Mesendoderm (in vitro differentiated cells): ENCODE measurements around the gene FAM81B. TPM values are rescaled to one million over a fixed set of nuclear protein-coding genes. Genes with fewer than 3 reads are reported as not detected.
A peak's percentile ranks its signal among the peaks of the same experiment; 100 is the strongest.
"Not testable (repeated sequence)": the region's sequence is repeated elsewhere in the genome, so short reads cannot be mapped to it uniquely, and the experiment has no call there.

ENCODE experiments used
- DNase-seq: peaks from one replicate; pipeline ENCODE4 v3.0.0; 2013
- H2AK5ac ChIP-seq: 2 replicates; pipeline ENCODE4 v1.6.1; 2013; ENCODE audit warnings: low read length, inconsistent platforms
- H2BK120ac ChIP-seq: 2 replicates; pipeline ENCODE4 v1.6.1; 2013; ENCODE audit warnings: low read depth, mild to moderate bottlenecking, low read length, moderate library complexity, mixed read lengths
- H2BK15ac ChIP-seq: replicated peaks from 2 replicates; pipeline ENCODE4 v1.6.1; 2013; ENCODE audit warnings: low read depth, mild to moderate bottlenecking, moderate library complexity
- H2BK5ac ChIP-seq: 2 replicates; pipeline ENCODE4 v1.6.1; 2013; ENCODE audit warnings: low read length, inconsistent platforms
- H3K18ac ChIP-seq: 2 replicates; pipeline ENCODE4 v1.6.1; 2013; ENCODE audit warnings: mild to moderate bottlenecking, low read length, mixed read lengths
- H3K23ac ChIP-seq: one replicate; pipeline ENCODE4 v1.6.1; 2013; ENCODE audit warnings: low read length
- H3K27ac ChIP-seq: 2 replicates; pipeline ENCODE4 v1.5.1; 2013; ENCODE audit warnings: low read depth, mild to moderate bottlenecking, inconsistent platforms, low read length, moderate library complexity
- H3K27me3 ChIP-seq: 2 replicates; pipeline ENCODE4 v1.6.1; 2013; ENCODE audit warnings: low read length, control low read depth, mild to moderate bottlenecking, inconsistent platforms; ENCODE audit not compliant: insufficient read depth, poor library complexity
- H3K36me3 ChIP-seq: 2 replicates; pipeline ENCODE4 v1.6.1; 2013; ENCODE audit warnings: low read length, inconsistent platforms; ENCODE audit not compliant: control insufficient read depth, insufficient read depth
- H3K4ac ChIP-seq: one replicate; pipeline ENCODE4 v1.6.1; 2013; ENCODE audit warnings: low read depth, mild to moderate bottlenecking, low read length, moderate library complexity
- H3K4me1 ChIP-seq: 2 replicates; pipeline ENCODE4 v1.6.1; 2013; ENCODE audit warnings: low read depth, low read length, inconsistent platforms; ENCODE audit not compliant: control insufficient read depth
- H3K4me2 ChIP-seq: 2 replicates; pipeline ENCODE4 v1.6.1; 2013; ENCODE audit warnings: low read length
- H3K4me3 ChIP-seq: 2 replicates; pipeline ENCODE4 v1.5.1; 2013; ENCODE audit warnings: mild to moderate bottlenecking, low read length
- H3K56ac ChIP-seq: one replicate; pipeline ENCODE4 v1.6.1; 2013; ENCODE audit warnings: low read length
- H3K79me1 ChIP-seq: 2 replicates; pipeline ENCODE4 v1.6.1; 2013; ENCODE audit warnings: low read length, inconsistent platforms
- H3K79me2 ChIP-seq: 2 replicates; pipeline ENCODE4 v1.6.1; 2013; ENCODE audit warnings: mild to moderate bottlenecking, low read length; ENCODE audit not compliant: control insufficient read depth, insufficient read depth
- H3K9ac ChIP-seq: 2 replicates; pipeline ENCODE4 v1.6.1; 2013; ENCODE audit warnings: low read length, inconsistent platforms
- H4K5ac ChIP-seq: one replicate; pipeline ENCODE4 v1.6.1; 2013; ENCODE audit warnings: low read length
- H4K8ac ChIP-seq: one replicate; pipeline ENCODE4 v1.6.1; 2013; ENCODE audit warnings: low read depth, mild to moderate bottlenecking, control low read depth, low read length, moderate library complexity
- WGBS: extraction: QIAGEN DNeasy Blood & Tissue Kit; methylation state at CpG from one replicate; pipeline ENCODE4 v1.1.7; 2013; ENCODE audit warnings: low lambda C conversion rate, missing lambda C conversion rate; ENCODE audit not compliant: insufficient coverage; ENCODE audit errors: extremely low coverage; 5-methylcytosine and 5-hydroxymethylcytosine counted together
- polyA plus RNA-seq, 2 experiments: library from polyadenylated mRNA; stranded (reverse); fragments of 200-250 nt; gene quantifications; one replicate each; pipeline ENCODE4 v1.2.3, GENCODE V29; 2013

The FAM81B gene
- 0.08 TPM for polyA plus RNA-seq (2013, experiment 1 of 2)
- 0.06 TPM for polyA plus RNA-seq (2013, experiment 2 of 2)

DNA sequence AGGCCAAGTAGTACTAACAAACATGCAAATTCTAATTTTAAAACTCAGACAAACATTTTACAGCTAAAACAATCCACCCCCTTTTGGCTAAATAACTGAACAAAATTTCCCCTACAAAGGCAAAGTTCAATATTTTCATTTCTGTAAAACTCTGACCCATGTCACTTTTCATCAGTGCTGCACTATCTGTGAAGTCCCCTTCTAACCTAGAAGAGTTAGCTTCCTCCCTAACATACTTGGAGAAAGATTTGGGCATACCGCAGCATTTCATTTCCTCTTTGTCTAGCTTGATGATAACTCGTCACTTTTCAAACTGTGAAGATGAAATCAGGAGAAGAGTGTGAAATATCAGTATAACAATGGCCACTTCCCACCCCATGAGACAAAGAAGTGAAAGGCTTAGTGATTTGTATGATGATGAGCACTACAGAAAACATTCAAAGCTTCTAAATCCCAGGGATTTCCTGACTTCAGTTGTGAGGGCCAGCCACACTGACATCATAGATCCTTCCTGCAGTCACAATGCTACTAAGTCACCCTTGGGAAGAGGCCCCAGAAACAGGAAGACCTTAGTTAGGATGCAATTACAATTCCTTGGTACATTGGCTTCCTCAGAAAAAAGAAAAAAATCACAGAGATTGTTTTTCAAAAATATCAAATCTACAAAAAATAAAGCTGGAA lies at the start of gene FAM81B:
TSS of gene FAM81B (plus strand) at position 555 of the 681 bp plus-strand sequence. CDS start at position 579, 24 bp downstream.
- no peak within 1 kb of the TSS for H3K27ac ChIP-seq
- H3K4me1 ChIP-seq, result no peaks in the 10 kb centered on the region

GRCh38 chr5:95341444-95341843 lies 49.7 kb upstream of the FAM81B start:
- H4K8ac ChIP-seq, H3K9ac ChIP-seq, H2BK15ac ChIP-seq, H3K23ac ChIP-seq, H3K27ac ChIP-seq, H2BK120ac ChIP-seq, H3K27me3 ChIP-seq, DNase-seq, H4K5ac ChIP-seq, H2AK5ac ChIP-seq, H3K79me2 ChIP-seq, H3K4ac ChIP-seq, H3K4me1 ChIP-seq, H3K36me3 ChIP-seq, H3K18ac ChIP-seq, H3K79me1 ChIP-seq, H3K4me3 ChIP-seq, H2BK5ac ChIP-seq, H3K56ac ChIP-seq, H3K4me2 ChIP-seq: not testable (repeated sequence)
- no CpG with 5 or more reads among the region's 2 CpGs for WGBS

More for the DNA sequence above, at the start of gene FAM81B:
- Histone ChIP-seq H4K8ac (no peak within 1 kb of the TSS), H3K4me3 (no peak within 1 kb of the TSS), H2BK120ac (no peak within 1 kb of the TSS), H3K79me2 (no peaks in the 10 kb centered on the region), H2BK15ac (no peak within 1 kb of the TSS), H3K4ac (no peak within 1 kb of the TSS), H3K27me3 (no peaks in the 10 kb centered on the region), H4K5ac (no peak within 1 kb of the TSS), H2AK5ac (no peak within 1 kb of the TSS), H3K18ac (no peak within 1 kb of the TSS), H3K56ac (no peak within 1 kb of the TSS), H3K23ac (no peak within 1 kb of the TSS), H3K4me2 (no peak within 1 kb of the TSS), H3K36me3 (no peaks in the 10 kb centered on the region), H2BK5ac (no peak within 1 kb of the TSS), H3K9ac (no peak within 1 kb of the TSS), H3K79me1 (no peaks in the 10 kb centered on the region)
- no CpG with 5 or more reads among the region's 2 CpGs for WGBS
- peak; percentile 71 for DNase-seq

GRCh38 chr5:95347506-95348120 lies 43.6 kb upstream of the FAM81B start:
- H2AK5ac ChIP-seq, result no peak overlapping the region
- no peak overlapping the region for H3K18ac ChIP-seq
- no peak overlapping the region for H3K4ac ChIP-seq
- no peaks in the 10 kb centered on the region for H3K79me2 ChIP-seq
- H3K56ac ChIP-seq, result no peak overlapping the region
- H2BK120ac ChIP-seq, result no peak overlapping the region
- H3K4me1 ChIP-seq, result no peaks in the 10 kb centered on the region
- no peak overlapping the region for H3K27ac ChIP-seq
- H2BK5ac ChIP-seq, result no peak overlapping the region
- no peak overlapping the region for H2BK15ac ChIP-seq
- H3K4me2 ChIP-seq, result no peak overlapping the region
- no peaks in the 10 kb centered on the region for H3K36me3 ChIP-seq
- no peak overlapping the region for H3K23ac ChIP-seq
- no peak overlapping the region for H4K5ac ChIP-seq
- no peak for DNase-seq
- no CpG with 5 or more reads among the region's 4 CpGs for WGBS
- no peak overlapping the region for H3K9ac ChIP-seq
- no peaks in the 10 kb centered on the region for H3K27me3 ChIP-seq
- no peaks in the 10 kb centered on the region for H3K79me1 ChIP-seq
- H4K8ac ChIP-seq, result no peak overlapping the region
- no peak overlapping the region for H3K4me3 ChIP-seq

DNA sequence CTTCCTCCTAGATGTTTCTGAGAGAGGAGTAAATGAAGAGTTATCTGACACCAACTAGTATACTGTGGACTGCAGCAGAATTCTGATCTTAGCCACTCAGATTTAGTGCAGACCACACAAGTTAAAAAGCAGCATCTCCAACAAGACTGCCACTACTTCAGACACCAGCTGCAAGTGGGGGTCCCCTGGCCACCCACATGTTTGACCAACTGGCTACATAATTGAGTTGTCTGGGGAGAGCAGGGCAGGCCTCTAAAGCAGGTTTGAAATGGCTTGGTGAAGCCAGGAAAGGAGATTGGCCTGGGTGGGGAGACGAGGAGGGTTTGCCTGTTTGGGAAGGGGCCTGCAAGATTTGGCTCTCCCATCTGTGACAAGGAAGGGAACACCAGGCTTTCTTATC lies 40.5 kb upstream of the FAM81B start:
- Histone ChIP-seq H3K4me3 (no peak overlapping the region), H2BK15ac (no peak overlapping the region), H3K18ac (no peak overlapping the region), H3K9ac (no peak overlapping the region), H3K36me3 (no peaks in the 10 kb centered on the region), H4K5ac (no peak overlapping the region), H2BK120ac (no peak overlapping the region), H3K4ac (no peak overlapping the region), H3K27me3 (no peaks in the 10 kb centered on the region), H3K4me2 (no peak overlapping the region), H3K4me1 (no peaks in the 10 kb centered on the region), H2BK5ac (no peak overlapping the region), H3K56ac (no peak overlapping the region), H3K23ac (no peak overlapping the region), H3K79me2 (no peaks in the 10 kb centered on the region), H4K8ac (no peak overlapping the region), H3K79me1 (no peaks in the 10 kb centered on the region), H3K27ac (no peak overlapping the region), H2AK5ac (no peak overlapping the region)
- no peak for DNase-seq
- no CpG with 5 or more reads among the region's 1 CpG for WGBS

DNA sequence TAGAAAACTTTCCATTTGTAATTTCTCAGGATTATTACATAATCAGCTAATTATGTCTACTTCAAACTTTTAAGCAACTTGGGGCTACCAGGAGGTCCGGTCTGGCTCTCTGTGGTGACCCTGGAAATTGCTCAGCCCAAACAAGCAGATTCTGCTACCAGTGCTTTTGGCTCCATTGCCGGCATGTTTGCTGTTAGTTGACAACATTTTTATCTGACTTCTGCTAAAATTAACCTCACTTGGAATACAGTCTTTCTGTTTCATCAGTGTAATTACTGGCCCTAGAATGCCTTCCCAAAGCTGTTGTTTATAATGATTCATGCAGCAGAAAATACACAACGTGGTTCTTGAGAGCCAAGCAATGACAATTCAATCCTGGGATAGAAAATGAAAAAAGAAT lies 38.5 kb upstream of the FAM81B start:
- Histone ChIP-seq H3K4me3 (no peak overlapping the region), H3K79me1 (no peaks in the 10 kb centered on the region), H3K79me2 (no peaks in the 10 kb centered on the region), H3K27me3 (no peaks in the 10 kb centered on the region), H2AK5ac (no peak overlapping the region), H3K4ac (no peak overlapping the region), H3K4me2 (no peak overlapping the region), H3K9ac (no peak overlapping the region), H3K27ac (no peak overlapping the region), H3K18ac (no peak overlapping the region), H2BK5ac (no peak overlapping the region), H2BK120ac (no peak overlapping the region), H4K8ac (no peak overlapping the region), H3K23ac (no peak overlapping the region), H3K56ac (no peak overlapping the region), H3K36me3 (no peaks in the 10 kb centered on the region), H3K4me1 (no peaks in the 10 kb centered on the region), H2BK15ac (no peak overlapping the region), H4K5ac (no peak overlapping the region)
- DNase-seq, result no peak
- WGBS, result no CpG with 5 or more reads among the region's 3 CpGs
